ENCODE measurements around the gene GABPA. TPM values are rescaled to one million over a fixed set of nuclear protein-coding genes. Genes with fewer than 3 reads are reported as not detected.

The GABPA gene
- total RNA-seq, 3 donors from 2014 or later: 21.9 to 26.5 (median 24.8) TPM

DNA sequence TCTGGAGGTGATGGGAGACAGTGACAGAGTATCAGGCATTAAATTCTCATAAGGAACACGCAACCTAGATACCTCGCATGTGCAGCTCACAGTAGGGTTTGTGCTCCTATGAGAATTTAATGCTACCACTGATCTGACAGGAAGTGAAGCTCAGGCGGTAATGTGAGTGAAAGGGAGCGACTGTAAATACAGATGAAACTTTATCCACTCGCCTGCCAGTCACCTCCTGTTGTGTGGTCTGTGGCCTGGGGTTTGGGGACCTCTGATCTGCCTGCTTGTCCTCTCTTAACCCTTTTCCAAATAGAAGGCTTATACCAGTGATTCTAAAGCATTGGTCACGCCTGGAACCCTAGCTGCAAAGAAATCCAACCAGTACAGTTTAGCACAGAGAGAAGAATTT lies 15.3 kb downstream of the GABPA start:
- Histone ChIP-seq H3K4me1 (ENCODE audit: low read depth) (no peaks in the 10 kb centered on the region), H3K9me3 (no peaks in the 10 kb centered on the region), H3K36me3 (ENCODE audit: low read depth) (no peaks in the 10 kb centered on the region), H3K4me3 (no peak overlapping the region)
- no peak for DNase-seq
- no peak for TF ChIP-seq CTCF (IDR thresholded peaks at IDR 0.05)
- intact Hi-C loops (cut with DNase I, micrococcal nuclease): no loop called here
- ATAC-seq: no peak

- intact Hi-C loops (cut with DNase I, micrococcal nuclease): no loop called here
- DNase-seq: no peak
- no peaks in the 10 kb centered on the region for H3K9me3 ChIP-seq
- no peaks in the 10 kb centered on the region for H3K4me1 ChIP-seq (ENCODE audit: low read depth)
- H3K4me3 ChIP-seq: no peak overlapping the region
- no peak for TF ChIP-seq CTCF (IDR thresholded peaks at IDR 0.05)
- no peak for ATAC-seq
- no peaks in the 10 kb centered on the region for H3K36me3 ChIP-seq (ENCODE audit: low read depth)
These were observed 17.6 kb downstream of the GABPA start for GRCh38 chr21:25752416-25752815.

- Histone ChIP-seq H3K36me3 (ENCODE audit: low read depth) (no peaks in the 10 kb centered on the region), H3K4me1 (ENCODE audit: low read depth) (no peaks in the 10 kb centered on the region), H3K9me3 (no peaks in the 10 kb centered on the region), H3K4me3 (no peak overlapping the region)
- no peak for TF ChIP-seq CTCF (IDR thresholded peaks at IDR 0.05)
- intact Hi-C loops (cut with DNase I, micrococcal nuclease): no loop called here
- DNase-seq (no peak), ATAC-seq (no peak)
These were observed 21.6 kb downstream of the GABPA start for GRCh38 chr21:25756190-25756932.

GRCh38 chr21:25757531-25757930 lies 22.8 kb downstream of the GABPA start:
- H3K9me3 ChIP-seq: no peaks in the 10 kb centered on the region
- ATAC-seq (no peak), DNase-seq (no peak)
- H3K4me1 ChIP-seq (ENCODE audit: low read depth): no peaks in the 10 kb centered on the region
- no peak overlapping the region for H3K4me3 ChIP-seq
- intact Hi-C loops (cut with DNase I, micrococcal nuclease): no loop called here
- H3K36me3 ChIP-seq (ENCODE audit: low read depth): no peaks in the 10 kb centered on the region
- TF ChIP-seq CTCF (IDR thresholded peaks at IDR 0.05): no peak

DNA sequence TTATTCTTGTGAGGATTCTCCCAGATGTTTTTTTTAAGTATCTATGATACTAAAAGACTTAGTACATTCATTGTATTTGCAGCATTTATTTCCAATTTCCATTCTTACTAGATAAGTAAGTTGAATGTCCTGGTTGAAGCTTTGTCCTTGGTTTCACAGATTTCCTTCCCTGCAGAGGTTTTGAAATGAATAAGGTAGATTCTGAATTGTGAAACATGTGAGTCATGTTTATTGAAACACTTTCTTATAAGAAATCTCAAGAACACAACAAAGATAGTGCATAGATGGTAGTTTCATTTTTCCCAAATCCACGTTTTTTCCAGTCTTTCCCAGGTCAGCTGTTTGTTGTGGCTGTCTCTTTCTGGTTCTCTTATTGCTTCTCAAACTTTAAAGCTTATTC lies 24.8 kb downstream of the GABPA start:
- DNase-seq (no peak), ATAC-seq (no peak)
- no peaks in the 10 kb centered on the region for H3K36me3 ChIP-seq (ENCODE audit: low read depth)

More for the DNA sequence above, 24.8 kb downstream of the GABPA start:
- intact Hi-C loops (cut with DNase I, micrococcal nuclease): no loop called here
- Histone ChIP-seq H3K4me1 (ENCODE audit: low read depth) (no peaks in the 10 kb centered on the region), H3K4me3 (no peak overlapping the region), H3K9me3 (no peaks in the 10 kb centered on the region)
- no peak for TF ChIP-seq CTCF (IDR thresholded peaks at IDR 0.05)

Data from mucosa of descending colon (tissue), 3 donors.